Measurements from ENCODE around the gene SIRT5. TPM values are rescaled to one million over a fixed set of nuclear protein-coding genes. Genes with fewer than 3 reads are reported as not detected.
A peak's percentile ranks its signal among the peaks of the same experiment; 100 is the strongest.

Gene SIRT5
- total RNA-seq, 1 donor from 2014 or later: 18.2 TPM

GRCh38 chr6:13661647-13662046, 87.2 kb downstream of the SIRT5 start:
- no peaks in the 10 kb centered on the region for H3K36me3 Mint-ChIP-seq (ENCODE audit: insufficient read depth)
- TF ChIP-seq CTCF (IDR thresholded peaks at IDR 0.05; ENCODE audit: unreplicated experiment): no peak
- H3K4me3 Mint-ChIP-seq (ENCODE audit: low read depth): no peak overlapping the region
- peaks cover 39% of the 10 kb centered on the region for H3K4me1 Mint-ChIP-seq (ENCODE audit: low read depth)
- H3K9me3 Mint-ChIP-seq (ENCODE audit: low read depth): no peaks in the 10 kb centered on the region
- DNase-seq (ENCODE audit: low spot score, unreplicated experiment): no peak
- no peak overlapping the region for H3K27ac Mint-ChIP-seq
- no peaks in the 10 kb centered on the region for H3K27me3 Mint-ChIP-seq

GRCh38 chr6:13662651-13663334, 88.4 kb downstream of the SIRT5 start:
- TF ChIP-seq CTCF (IDR thresholded peaks at IDR 0.05; ENCODE audit: unreplicated experiment): no peak
- DNase-seq (ENCODE audit: low spot score, unreplicated experiment): no peak
- H3K27me3 Mint-ChIP-seq: no peaks in the 10 kb centered on the region
- no peak overlapping the region for H3K4me3 Mint-ChIP-seq (ENCODE audit: low read depth)
- no peaks in the 10 kb centered on the region for H3K9me3 Mint-ChIP-seq (ENCODE audit: low read depth)
- peaks cover 43% of the 10 kb centered on the region for H3K4me1 Mint-ChIP-seq (ENCODE audit: low read depth)
- H3K27ac Mint-ChIP-seq: peak overlapping the region; percentile 49
- no peaks in the 10 kb centered on the region for H3K36me3 Mint-ChIP-seq (ENCODE audit: insufficient read depth)

- Mint-ChIP-seq H3K36me3 (ENCODE audit: insufficient read depth) (peaks cover 4% of the 10 kb centered on the region), H3K27me3 (no peaks in the 10 kb centered on the region), H3K9me3 (ENCODE audit: low read depth) (peaks cover 4% of the 10 kb centered on the region), H3K4me3 (ENCODE audit: low read depth) (no peak overlapping the region), H3K4me1 (ENCODE audit: low read depth) (peaks cover 46% of the 10 kb centered on the region), H3K27ac (peak overlapping the region; percentile 80)
- no peak for DNase-seq (ENCODE audit: low spot score, unreplicated experiment)
- no peak for TF ChIP-seq CTCF (IDR thresholded peaks at IDR 0.05; ENCODE audit: unreplicated experiment)
These were observed 89.6 kb downstream of the SIRT5 start for GRCh38 chr6:13663986-13664385.

Other genes starting within 250 kb of the SIRT5 start
- gene TBC1D7, start 246.1 kb upstream of the SIRT5 start, total RNA-seq: 34.3 and 34.7 TPM in 2 replicates
- gene GFOD1, start 87.0 kb upstream of the SIRT5 start, total RNA-seq: 0.81 and 0.98 TPM in 2 replicates
- 40.5 and 44.6 TPM in 2 replicates for gene NOL7, start 40.7 kb downstream of the SIRT5 start, total RNA-seq
- gene RANBP9, start 137.2 kb downstream of the SIRT5 start, total RNA-seq: 58.4 and 59.7 TPM in 2 replicates
- gene MCUR1, start 240.0 kb downstream of the SIRT5 start, total RNA-seq: 20.6 and 22.7 TPM in 2 replicates

Measured in progenitor cell of endocrine pancreas (in vitro differentiated cells).